Measurements from ENCODE around the gene KLHL40. TPM values are rescaled to one million over a fixed set of nuclear protein-coding genes. Genes with fewer than 3 reads are reported as not detected.

KLHL40 gene
- total RNA-seq, 1 experiment from 2014 or later, result not detected

DNA sequence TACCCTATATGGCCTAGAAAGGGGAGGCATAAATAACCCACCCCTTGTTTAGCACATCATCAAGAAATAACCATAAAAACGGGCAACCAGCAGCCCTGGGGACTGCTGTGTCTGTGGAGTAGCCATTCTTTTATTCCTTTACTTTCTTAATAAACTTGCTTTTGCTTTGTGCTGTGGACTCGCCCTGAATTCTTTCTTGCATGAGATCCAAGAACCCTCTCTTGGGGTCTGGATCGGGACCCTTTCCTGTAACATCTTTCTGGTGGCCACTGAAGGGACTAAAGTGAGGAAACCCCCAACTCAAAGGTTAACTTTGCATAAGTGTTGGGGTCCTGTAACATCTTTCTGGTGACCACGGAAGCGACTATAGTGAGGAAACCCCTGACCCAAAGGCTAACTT, 33.0 kb downstream of the KLHL40 start:
- no peak overlapping the region for H3K56ac ChIP-seq (ENCODE audit: insufficient read length, low read depth, low read length)
- no peak overlapping the region for H3K14ac ChIP-seq (ENCODE audit: insufficient read depth, low read length)
- no peak overlapping the region for H3K4me2 ChIP-seq (ENCODE audit: insufficient read depth, insufficient read length, low read length)
- H4K8ac ChIP-seq (replicated peaks; ENCODE audit: insufficient read length, low read depth, low read length), result no peak overlapping the region
- Mint-ChIP-seq H3K36me3 (ENCODE audit: insufficient read depth in 1 of 3, low read depth in 3 of 3) (no peaks in the 10 kb centered on the region; a peak in 1 of 7 replicates), H3K27ac (no peak overlapping the region), H3K9me3 (peaks cover 0 to 2% of the 10 kb centered on the region in 2 experiments; a peak in 2 of 5 replicates), H3K27me3 (ENCODE audit: low read depth) (peaks cover 7% of the 10 kb centered on the region), H3K4me1 (peaks cover 0 to 5% of the 10 kb centered on the region in 2 experiments; a peak in 2 of 4 replicates), H3K4me3 (no peak overlapping the region)
- H4K91ac ChIP-seq (ENCODE audit: insufficient read length, low read depth, low read length), result no peak overlapping the region
- H2AK5ac ChIP-seq (ENCODE audit: insufficient read length, low read length), result no peak overlapping the region
- no peak overlapping the region for H2BK12ac ChIP-seq (ENCODE audit: insufficient read length, low read depth, low read length)
- no peak overlapping the region for H2BK120ac ChIP-seq (ENCODE audit: low read depth, low read length, poor library complexity, severe bottlenecking)
- no peaks in the 10 kb centered on the region for H3K79me2 ChIP-seq (ENCODE audit: insufficient read depth, low read length)
- H3K18ac ChIP-seq (ENCODE audit: insufficient read length, low read depth, low read length), result no peak overlapping the region
- H4K5ac ChIP-seq (ENCODE audit: insufficient read length, low read depth, low read length), result no peak overlapping the region
- TF ChIP-seq CTCF (conservative IDR thresholded peaks at IDR 0.05), result no peak
- no peak overlapping the region for H3K27ac ChIP-seq (ENCODE audit: insufficient read length, low read depth, low read length)
- no peak overlapping the region for H2BK5ac ChIP-seq (ENCODE audit: insufficient read length, low read length)
- H3K4ac ChIP-seq (ENCODE audit: low read depth, low read length), result no peak overlapping the region
- no peaks in the 10 kb centered on the region for H3K23me2 ChIP-seq (ENCODE audit: insufficient read length, low read depth, low read length, poor library complexity, severe bottlenecking)
- H3K4me1 ChIP-seq (ENCODE audit: insufficient read depth, low read length), result no peaks in the 10 kb centered on the region
- no peaks in the 10 kb centered on the region for H3K79me1 ChIP-seq (ENCODE audit: insufficient read depth, low read depth, low read length, poor library complexity, severe bottlenecking)
- no CpG with 5 or more reads among the region's 5 CpGs for WGBS (ENCODE audit: extremely low coverage, insufficient read length, low lambda C conversion rate)
- no peak overlapping the region for H2AFZ ChIP-seq (ENCODE audit: low read length)
- no peaks in the 10 kb centered on the region for H4K20me1 ChIP-seq (ENCODE audit: control insufficient read depth, insufficient read depth, insufficient read length)
- no peak overlapping the region for H3K23ac ChIP-seq (ENCODE audit: insufficient read length, low read depth, low read length)
- no peaks in the 10 kb centered on the region for H3K9me3 ChIP-seq (ENCODE audit: control insufficient read depth, low read depth, low read length)
- H3K9ac ChIP-seq (ENCODE audit: extremely low read depth, insufficient read length, low read length), result no peak overlapping the region
- H2BK20ac ChIP-seq (ENCODE audit: low read depth, low read length, poor library complexity, severe bottlenecking), result no peak overlapping the region
- H3T11ph ChIP-seq (ENCODE audit: low read length), result no peak overlapping the region
- DNase-seq, result peak; percentile 4
- H2BK15ac ChIP-seq (ENCODE audit: low read depth, low read length), result no peak overlapping the region
- H3K27me3 ChIP-seq (ENCODE audit: insufficient read depth, low read length), result no peaks in the 10 kb centered on the region

Measured in H9 (cell line).